CD4-positive, CD25-positive, alpha-beta regulatory T cell (primary cell): ENCODE measurements around the gene TAL1. TPM values are rescaled to one million over a fixed set of nuclear protein-coding genes. Genes with fewer than 3 reads are reported as not detected.

Experiments used
- ATAC-seq, 2 donors: fragments of 150-1000 bp; cut with Tn5 transposase; one replicate each; pipeline ENCODE4 v1.10.0; 2021; ENCODE audit warnings: low read depth in 2 of 2, moderate number of reproducible peaks in 2 of 2, moderate library complexity in 1 of 2
- DNase-seq, 3 donors: peaks; one replicate each; pipeline versions ENCODE4 v3.0.0 to v3.0.0-alpha.2; 2012 to 2022; ENCODE audit warnings: mixed read lengths in 1 of 3
- H3K27ac ChIP-seq: one replicate; pipeline ENCODE4 v1.7.0; 2013; ENCODE audit warnings: mild to moderate bottlenecking, low read length; ENCODE audit not compliant: insufficient read depth, poor library complexity, severe bottlenecking
- H3K27me3 ChIP-seq: one replicate; pipeline ENCODE4 v1.7.0; 2013; ENCODE audit warnings: low read length; ENCODE audit not compliant: control insufficient read depth, insufficient read depth
- H3K36me3 ChIP-seq: one replicate; pipeline ENCODE4 v1.7.0; 2013; ENCODE audit warnings: mild to moderate bottlenecking, low read length, moderate library complexity; ENCODE audit not compliant: control insufficient read depth, insufficient read depth
- H3K4me1 ChIP-seq: 2 replicates; pipeline ENCODE4 v1.7.0; 2013; ENCODE audit warnings: mild to moderate bottlenecking, low read length; ENCODE audit not compliant: insufficient read depth, control insufficient read depth, poor library complexity, severe bottlenecking
- H3K4me3 ChIP-seq: one replicate; pipeline ENCODE4 v1.7.0; 2013; ENCODE audit warnings: low read depth, mild to moderate bottlenecking, low read length, moderate library complexity
- H3K9me3 ChIP-seq, 2 experiments: 1 replicate in 1 of 2; 2 replicates in 1 of 2; pipeline ENCODE4 v1.7.0; 2013; ENCODE audit warnings: low read length in 2 of 2, mild to moderate bottlenecking in 1 of 2, moderate library complexity in 1 of 2; ENCODE audit not compliant: control insufficient read depth in 2 of 2
- H3K27ac Mint-ChIP-seq, 3 donors: one replicate each; pipeline ENCODE4 v1.8.0; 2020 to 2022; ENCODE audit warnings: mild to moderate bottlenecking in 3 of 3, mixed read lengths in 3 of 3, moderate library complexity in 2 of 3
- H3K27me3 Mint-ChIP-seq: one replicate; pipeline ENCODE4 v1.8.0; 2022; ENCODE audit warnings: mild to moderate bottlenecking, mixed read lengths
- H3K36me3 Mint-ChIP-seq: one replicate; pipeline ENCODE4 v1.8.0; 2020; ENCODE audit warnings: mixed read lengths
- H3K4me1 Mint-ChIP-seq, 4 donors: one replicate each; pipeline ENCODE4 v1.8.0; 2020 to 2022; ENCODE audit warnings: mixed read lengths in 4 of 4, mild to moderate bottlenecking in 1 of 4
- H3K4me3 Mint-ChIP-seq, 4 donors: one replicate each; pipeline ENCODE4 v1.8.0; 2020 to 2022; ENCODE audit warnings: mild to moderate bottlenecking in 4 of 4, mixed read lengths in 4 of 4, moderate library complexity in 3 of 4
- H3K9me3 Mint-ChIP-seq, 7 donors: one replicate each; pipeline ENCODE4 v1.8.0; 2020 to 2022; ENCODE audit warnings: mixed read lengths in 7 of 7, mild to moderate bottlenecking in 3 of 7, moderate library complexity in 2 of 7
- polyA plus RNA-seq, 4 donors: library from polyadenylated mRNA; unstranded; fragments of 300-500 nt; fragmentation: Illumina TruSeq; gene quantifications; one replicate each; pipeline ENCODE4 v1.2.3, GENCODE V29; 2021
- total RNA-seq: library from RNA; stranded (reverse); gene quantifications from one replicate; pipeline ENCODE4 v1.2.3, GENCODE V29; 2022

TAL1 gene
- total and polyA plus RNA-seq, 5 donors from 2014 or later = 4.4 TPM; not detected in 4

GRCh38 chr1:47228644-47229030 is 3.4 kb downstream of the TAL1 start:
- H3K27me3 ChIP-seq = peaks cover 69% of the 10 kb centered on the region
- H3K27ac Mint-ChIP-seq = no peak overlapping the region
- no peaks in the 10 kb centered on the region for H3K36me3 Mint-ChIP-seq
- peaks cover 48% of the 10 kb centered on the region for H3K4me1 ChIP-seq
- H3K4me3 Mint-ChIP-seq = no peak overlapping the region
- peaks cover 75% of the 10 kb centered on the region for H3K27me3 Mint-ChIP-seq
- peaks cover 0 to 42% (median 25%) of the 10 kb centered on the region in 4 donors for H3K4me1 Mint-ChIP-seq
- H3K27ac ChIP-seq = no peak overlapping the region
- no peaks in the 10 kb centered on the region for H3K9me3 ChIP-seq
- H3K9me3 Mint-ChIP-seq = peaks cover 0 to 5% (median 0%) of the 10 kb centered on the region in 7 donors
- ATAC-seq (no peak), DNase-seq (no peak)
- H3K36me3 ChIP-seq = no peaks in the 10 kb centered on the region
- H3K4me3 ChIP-seq = no peak overlapping the region

GRCh38 chr1:47227341-47228232 is 4.4 kb downstream of the TAL1 start:
- H3K27me3 ChIP-seq = peaks cover 64% of the 10 kb centered on the region
- ATAC-seq (no peak), DNase-seq (no peak)
- H3K36me3 ChIP-seq = no peaks in the 10 kb centered on the region
- H3K4me3 ChIP-seq = no peak overlapping the region
- Mint-ChIP-seq H3K9me3 (peaks cover 0 to 5% (median 0%) of the 10 kb centered on the region in 7 donors), H3K4me1 (peaks cover 0 to 39% (median 24%) of the 10 kb centered on the region in 4 donors), H3K4me3 (no peak overlapping the region), H3K27me3 (peaks cover 65% of the 10 kb centered on the region), H3K27ac (no peak overlapping the region), H3K36me3 (no peaks in the 10 kb centered on the region)
- no peaks in the 10 kb centered on the region for H3K9me3 ChIP-seq
- H3K27ac ChIP-seq = no peak overlapping the region
- peaks cover 48% of the 10 kb centered on the region for H3K4me1 ChIP-seq

DNA sequence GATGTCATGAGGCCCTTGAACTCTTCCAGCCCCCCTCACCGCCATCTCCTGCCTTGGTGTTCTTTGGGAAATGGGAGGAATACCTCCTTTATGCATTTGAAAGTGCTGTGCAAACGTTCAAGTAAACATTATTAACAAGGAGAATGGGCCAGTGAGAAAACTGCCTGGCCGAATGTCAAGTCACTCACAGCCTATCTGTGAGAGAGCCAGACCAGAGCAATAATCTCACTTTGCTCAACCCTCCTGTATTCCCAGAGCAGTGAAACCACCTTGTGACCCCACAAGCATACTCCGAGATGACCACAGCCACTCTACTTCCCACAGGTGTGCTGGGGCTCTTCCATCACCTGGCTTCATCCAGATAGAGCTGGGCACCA is 5.2 kb downstream of the TAL1 start:
- H3K4me1 Mint-ChIP-seq = peaks cover 0 to 34% (median 23%) of the 10 kb centered on the region in 4 donors
- Histone ChIP-seq H3K9me3 (no peaks in the 10 kb centered on the region), H3K36me3 (no peaks in the 10 kb centered on the region), H3K27ac (no peak overlapping the region), H3K4me1 (peaks cover 42% of the 10 kb centered on the region), H3K27me3 (peaks cover 68% of the 10 kb centered on the region), H3K4me3 (no peak overlapping the region)
- no peak overlapping the region for H3K4me3 Mint-ChIP-seq
- DNase-seq (no peak), ATAC-seq (no peak)
- H3K9me3 Mint-ChIP-seq = peaks cover 0 to 5% (median 0%) of the 10 kb centered on the region in 7 donors
- H3K27ac Mint-ChIP-seq = no peak overlapping the region
- no peaks in the 10 kb centered on the region for H3K36me3 Mint-ChIP-seq
- H3K27me3 Mint-ChIP-seq = peaks cover 60% of the 10 kb centered on the region

DNA sequence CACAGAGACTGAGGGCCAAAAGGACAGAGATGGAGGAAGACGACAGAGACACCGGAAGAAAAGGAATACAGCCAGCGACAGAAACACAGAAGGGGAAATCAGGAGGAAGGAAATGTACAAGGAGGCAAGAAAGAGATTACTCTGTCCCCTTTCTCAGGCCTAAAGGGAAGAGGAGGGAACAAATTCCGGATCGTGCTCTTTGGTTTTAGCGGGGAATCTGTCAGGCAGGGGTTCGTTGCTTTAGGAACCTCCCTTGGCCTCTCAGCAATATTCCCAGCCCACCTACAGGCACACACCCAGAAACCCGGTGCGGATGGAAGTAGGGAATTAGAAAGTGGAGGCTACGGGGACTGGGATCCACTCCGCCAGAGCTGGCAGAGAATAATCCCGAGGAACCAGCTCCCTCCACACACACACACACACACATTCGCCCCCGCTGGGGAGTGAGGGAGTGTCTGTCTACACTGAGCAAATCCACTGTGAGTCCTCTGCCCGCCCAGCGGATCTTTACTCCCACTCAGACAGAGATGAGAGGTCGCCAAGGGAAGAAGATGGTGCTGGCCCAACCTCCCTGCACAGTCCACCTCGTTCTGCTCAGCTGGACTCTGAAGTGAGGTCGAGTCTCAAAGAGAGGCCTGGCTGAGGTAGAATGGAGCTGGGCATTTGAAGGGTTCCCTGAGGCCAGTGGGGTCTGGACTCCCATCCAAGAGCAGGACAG is 5.7 kb downstream of the TAL1 start:
- Mint-ChIP-seq H3K27ac (no peak overlapping the region), H3K9me3 (peaks cover 0 to 3% (median 0%) of the 10 kb centered on the region in 7 donors), H3K36me3 (no peaks in the 10 kb centered on the region), H3K4me1 (peaks cover 0 to 29% (median 18%) of the 10 kb centered on the region in 4 donors), H3K4me3 (peak overlapping the region in 3 of 4 donors; percentile 66 to 78 (median 73)), H3K27me3 (peaks cover 54% of the 10 kb centered on the region)
- H3K36me3 ChIP-seq = no peaks in the 10 kb centered on the region
- no peaks in the 10 kb centered on the region for H3K9me3 ChIP-seq
- peaks cover 65% of the 10 kb centered on the region for H3K27me3 ChIP-seq
- H3K27ac ChIP-seq = no peak overlapping the region
- H3K4me1 ChIP-seq = peaks cover 36% of the 10 kb centered on the region
- DNase-seq = no peak
- no peak for ATAC-seq
- H3K4me3 ChIP-seq = no peak overlapping the region

DNA sequence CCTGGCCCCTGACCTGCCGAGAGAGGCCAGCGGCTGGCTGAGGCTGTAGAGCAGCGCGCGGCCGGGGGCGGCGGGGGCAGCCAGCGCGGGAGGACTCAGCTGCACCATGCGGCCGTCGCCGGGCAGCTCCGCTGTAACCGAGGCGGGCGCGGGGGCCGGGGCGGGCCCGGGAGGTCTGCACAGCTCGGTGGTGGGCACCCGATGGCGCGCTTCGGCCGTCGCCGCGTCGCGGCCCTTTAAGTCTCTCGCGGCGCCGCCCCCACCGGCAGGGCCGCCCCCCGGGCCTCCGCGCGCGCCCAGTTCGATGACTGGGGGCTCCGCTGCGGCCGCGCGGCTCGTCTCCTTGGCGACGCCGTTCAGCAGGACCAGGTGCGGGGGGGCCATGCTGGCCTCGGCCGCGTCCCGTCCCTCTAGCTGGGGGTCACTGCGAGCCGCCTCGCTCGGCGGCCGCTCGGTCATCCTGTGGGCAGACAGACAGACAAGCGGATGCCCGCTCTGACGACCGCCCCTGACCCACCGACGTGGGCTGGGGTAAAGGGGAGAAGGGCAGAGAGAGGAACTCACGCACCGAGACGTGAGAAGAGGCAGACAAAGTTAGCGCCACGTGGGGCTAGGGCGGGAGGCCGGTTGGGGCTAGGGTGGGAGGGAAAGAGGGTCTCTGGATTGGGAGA is 6.5 kb downstream of the TAL1 start:
- H3K4me1 ChIP-seq = peaks cover 29% of the 10 kb centered on the region
- ATAC-seq (no peak), DNase-seq (no peak)
- no peaks in the 10 kb centered on the region for H3K36me3 Mint-ChIP-seq
- H3K4me1 Mint-ChIP-seq = peaks cover 0 to 22% (median 16%) of the 10 kb centered on the region in 4 donors
- H3K27ac ChIP-seq = no peak overlapping the region
- peaks cover 55% of the 10 kb centered on the region for H3K27me3 Mint-ChIP-seq
- H3K36me3 ChIP-seq = no peaks in the 10 kb centered on the region
- no peak overlapping the region for H3K27ac Mint-ChIP-seq
- H3K9me3 Mint-ChIP-seq = peaks cover 0 to 3% (median 0%) of the 10 kb centered on the region in 7 donors
- H3K27me3 ChIP-seq = peaks cover 63% of the 10 kb centered on the region
- H3K9me3 ChIP-seq = no peaks in the 10 kb centered on the region
- H3K4me3 ChIP-seq = no peak overlapping the region
- peak overlapping the region in 3 of 4 donors; percentile 66 to 78 (median 73) for H3K4me3 Mint-ChIP-seq

- peaks cover 0 to 15% (median 10%) of the 10 kb centered on the region in 4 donors for H3K4me1 Mint-ChIP-seq
- ATAC-seq = no peak
- H3K36me3 Mint-ChIP-seq = no peaks in the 10 kb centered on the region
- peaks cover 0 to 2% (median 0%) of the 10 kb centered on the region in 7 donors for H3K9me3 Mint-ChIP-seq
- Histone ChIP-seq H3K36me3 (no peaks in the 10 kb centered on the region), H3K9me3 (no peaks in the 10 kb centered on the region), H3K27me3 (peaks cover 56% of the 10 kb centered on the region), H3K4me1 (peaks cover 22% of the 10 kb centered on the region), H3K27ac (no peak overlapping the region), H3K4me3 (no peak overlapping the region)
- no peak overlapping the region for H3K4me3 Mint-ChIP-seq
- DNase-seq = no peak
- no peak overlapping the region for H3K27ac Mint-ChIP-seq
- H3K27me3 Mint-ChIP-seq = peaks cover 48% of the 10 kb centered on the region
These were observed 7.2 kb downstream of the TAL1 start for GRCh38 chr1:47224676-47225399.
